Gastroesophageal sphincter (tissue), 4 donors: ENCODE measurements around the gene VPS11. TPM values are rescaled to one million over a fixed set of nuclear protein-coding genes. Genes with fewer than 3 reads are reported as not detected.

Experiments
- ATAC-seq: fragments of 150-250 bp; one replicate; pipeline ENCODE4 v1.9.1; 2016; ENCODE audit warnings: mild to moderate bottlenecking, moderate library complexity
- H3K27ac ChIP-seq, 4 donors: fragments of 200-600 bp; sonication (generic) in 3 of 4; 1 replicate in 3 of 4; 2 replicates in 1 of 4; pipeline ENCODE4 v1.5.1; 2016 to 2019
- H3K27me3 ChIP-seq: fragments of 200-600 bp; sonication (generic); one replicate; pipeline ENCODE4 v1.5.1; 2019
- H3K36me3 ChIP-seq, 2 donors: fragments of 200-600 bp; sonication (generic); one replicate each; pipeline ENCODE4 v1.5.1; 2019; ENCODE audit warnings: control low read depth in 1 of 2
- H3K4me1 ChIP-seq, 3 donors: fragments of 200-600 bp; sonication (generic); 1 replicate in 2 of 3; 2 replicates in 1 of 3; pipeline ENCODE4 v1.5.1; 2016 to 2019; ENCODE audit warnings: control low read depth in 2 of 3
- H3K4me3 ChIP-seq, 2 donors: fragments of 200-600 bp; sonication (generic); one replicate each; pipeline ENCODE4 v1.5.1; 2019; ENCODE audit warnings: mild to moderate bottlenecking in 1 of 2, moderate library complexity in 1 of 2
- H3K9me3 ChIP-seq, 3 donors: fragments of 200-600 bp; sonication (generic); one replicate each; pipeline ENCODE4 v1.5.1; 2017 to 2019; ENCODE audit warnings: control low read depth in 2 of 3
- CTCF ChIP-seq, 4 experiments: fragments of 200-600 bp in 2 of 4; fragments of 450-650 bp in 2 of 4; sonication (generic) in 1 of 4; IDR thresholded peaks; one replicate each; pipeline ENCODE4 v1.5.1; 2017 to 2019; ENCODE audit warnings: antibody characterized with exemption in 4 of 4, mild to moderate bottlenecking in 2 of 4, moderate library complexity in 2 of 4
- EP300 ChIP-seq: sonication (generic); formaldehyde crosslinking; IDR thresholded peaks from one replicate; pipeline ENCODE4 v1.6.1; 2017; ENCODE audit warnings: antibody characterized with exemption, mild to moderate bottlenecking
- POLR2A ChIP-seq, 2 donors: fragments of 450-650 bp; IDR thresholded peaks; one replicate each; pipeline ENCODE4 v1.6.1; 2017; ENCODE audit warnings: antibody characterized with exemption in 2 of 2, mild to moderate bottlenecking in 2 of 2, moderate library complexity in 1 of 2
- POLR2AphosphoS5 ChIP-seq: sonication (generic); formaldehyde crosslinking; IDR thresholded peaks from one replicate; pipeline ENCODE4 v1.6.1; 2017; ENCODE audit warnings: antibody characterized with exemption
- WGBS, 2 donors: methylation state at CpG; one replicate each; pipeline ENCODE4 v1.1.5; 2018; ENCODE audit warnings: low coverage in 1 of 2; 5-methylcytosine and 5-hydroxymethylcytosine counted together
- total RNA-seq, 4 donors: library from RNA; depleted of rRNA; stranded (reverse); fragments of >200 nt; gene quantifications; one replicate each; pipeline ENCODE4 v1.1.0, GENCODE V29; 2016

The VPS11 gene
- total RNA-seq, 4 donors from 2014 or later = 23.9 to 45.6 (median 35.8) TPM

GRCh38 chr11:119095066-119095880 is 27.7 kb downstream of the VPS11 start:
- Histone ChIP-seq H3K27ac (peak overlapping the region; percentile 79 to 99 (median 96)), H3K4me1 (peaks cover 0 to 35% (median 24%) of the 10 kb centered on the region in 3 donors), H3K4me3 (peak overlapping the region; percentile 60 to 86), H3K36me3 (peaks cover 0 to 35% of the 10 kb centered on the region in 2 donors), H3K27me3 (no peaks in the 10 kb centered on the region), H3K9me3 (no peaks in the 10 kb centered on the region)
- TF ChIP-seq POLR2A (IDR thresholded peaks at IDR 0.05) = peak; percentile 98 to 99
- TF ChIP-seq CTCF (IDR thresholded peaks at IDR 0.05) = peak in 2 of 4 experiments; percentile 20 to 22
- no peak for TF ChIP-seq EP300
- peak; percentile 99 for TF ChIP-seq POLR2AphosphoS5
- WGBS, 2 donors = 0% methylated on average over 8 to 12 of the region's 79 CpGs
- peak; percentile 96 for ATAC-seq

DNA sequence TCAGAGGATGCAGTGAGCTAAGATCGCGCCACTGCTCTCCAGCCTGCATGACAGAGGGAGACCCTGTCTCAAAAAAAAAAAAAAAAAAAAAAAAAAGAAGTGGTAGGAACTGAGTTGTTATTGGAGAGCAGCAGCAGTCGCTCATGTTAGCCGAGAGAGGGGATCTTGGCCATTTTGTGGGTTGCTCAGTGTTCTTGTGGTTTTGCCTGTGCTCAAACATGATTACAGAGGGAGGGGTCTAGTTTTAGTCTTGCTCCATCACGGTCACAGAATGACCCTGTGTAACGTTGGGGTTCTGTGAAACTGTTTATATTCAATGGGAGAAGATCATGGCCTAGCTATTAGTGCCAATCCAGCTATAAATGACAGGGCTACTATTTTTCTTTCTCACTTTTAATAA is 32.1 kb downstream of the VPS11 start:
- H3K27me3 ChIP-seq = no peaks in the 10 kb centered on the region
- no peaks in the 10 kb centered on the region for H3K9me3 ChIP-seq
- no peak for TF ChIP-seq CTCF (IDR thresholded peaks at IDR 0.05)
- TF ChIP-seq EP300 = no peak
- no peak for TF ChIP-seq POLR2A (IDR thresholded peaks at IDR 0.05)
- TF ChIP-seq POLR2AphosphoS5 = no peak
- no peak overlapping the region for H3K27ac ChIP-seq
- no peak for ATAC-seq
- H3K4me3 ChIP-seq = no peak overlapping the region
- WGBS, 2 donors = 71 to 79% methylated on average over 4 to 6 of the region's 6 CpGs
- peaks cover 0 to 28% of the 10 kb centered on the region in 2 donors for H3K36me3 ChIP-seq
- H3K4me1 ChIP-seq = peaks cover 3 to 37% (median 22%) of the 10 kb centered on the region in 3 donors

GRCh38 chr11:119100246-119100970 is 32.8 kb downstream of the VPS11 start:
- peaks cover 3 to 37% (median 22%) of the 10 kb centered on the region in 3 donors for H3K4me1 ChIP-seq
- TF ChIP-seq CTCF (IDR thresholded peaks at IDR 0.05) = peak in 1 of 4 experiments; percentile 20
- no peak for TF ChIP-seq POLR2AphosphoS5
- WGBS, 2 donors = 32 to 39% methylated on average over 10 of the region's 11 CpGs
- H3K27ac ChIP-seq = no peak overlapping the region
- peaks cover 0 to 28% of the 10 kb centered on the region in 2 donors for H3K36me3 ChIP-seq
- H3K27me3 ChIP-seq = no peaks in the 10 kb centered on the region
- H3K4me3 ChIP-seq = peak overlapping the region; percentile 74 to 86
- no peaks in the 10 kb centered on the region for H3K9me3 ChIP-seq
- ATAC-seq = no peak

GRCh38 chr11:119100994-119101758 is 33.6 kb downstream of the VPS11 start:
- Histone ChIP-seq H3K4me1 (peaks cover 3 to 37% (median 19%) of the 10 kb centered on the region in 3 donors), H3K9me3 (no peaks in the 10 kb centered on the region), H3K4me3 (peak overlapping the region; percentile 74 to 86), H3K27ac (peak overlapping the region; percentile 93 to 98 (median 95)), H3K27me3 (no peaks in the 10 kb centered on the region), H3K36me3 (peaks cover 0 to 28% of the 10 kb centered on the region in 2 donors)
- no peak for ATAC-seq
- TF ChIP-seq CTCF (IDR thresholded peaks at IDR 0.05) (no peak), POLR2A (IDR thresholded peaks at IDR 0.05) (no peak), EP300 (no peak), POLR2AphosphoS5 (no peak)
- WGBS, 2 donors = 5 to 10% methylated on average over 4 to 7 of the region's 29 CpGs
